GM12878 (cell line): ENCODE data around the gene NLRC3. TPM values are rescaled to one million over a fixed set of nuclear protein-coding genes. Genes with fewer than 3 reads are reported as not detected.

Experiments used
- ATAC-seq: fragments of 200-7000 bp; cut with Tn5 transposase; 3 replicates; pipeline ENCODE4 v1.9.1; 2020; ENCODE audit warnings: mild to moderate bottlenecking, moderate library complexity
- BruUV-seq: library from RNA; stranded (reverse); fragments of 400-500 nt; replicated peaks from 2 replicates; lab custom pipeline; 2021; lab: Mats Ljungman, UMichigan
- CTCF ChIA-PET: fragments of 300-600 bp; sonication (Branson Sonifier 250); formaldehyde crosslinking; extraction: SDS; loops from one replicate; lab custom pipeline; 2021; ENCODE audit warnings: inconsistent platforms; lab: Yijun Ruan, JAX
- POLR2A ChIA-PET: fragments of 350-600 bp; formaldehyde crosslinking; extraction: SDS; loops from one replicate; lab custom pipeline; 2021; ENCODE audit warnings: inconsistent platforms; lab: Charles Lee
- RAD21 ChIA-PET: fragments of 300-600 bp; sonication (Branson Sonifier 250); formaldehyde crosslinking; loops from one replicate; lab custom pipeline; 2023; ENCODE audit warnings: antibody characterized with exemption; ENCODE audit not compliant: unreplicated experiment; lab: Charles Lee
- SMC1A ChIA-PET: fragments of 300-600 bp; sonication (Branson Sonifier 250); formaldehyde crosslinking; loops from one replicate; lab custom pipeline; 2023; ENCODE audit not compliant: unreplicated experiment, uncharacterized antibody; lab: Charles Lee
- DNase-seq: peaks from one replicate; pipeline ENCODE4 v3.0.0-alpha.2; 2011; ENCODE audit warnings: low read depth, low spot score
- FAIRE-seq: peaks from 3 replicates; lab custom pipeline; 2011; peaks lifted over from hg19 to GRCh38; lab: Jason Lieb, UNC
- H2AFZ ChIP-seq: 2 replicates; pipeline ENCODE4 v1.6.0; 2011; ENCODE audit warnings: low read depth, low read length, control low read depth; ENCODE audit not compliant: control insufficient read depth
- H3K27ac ChIP-seq: 2 replicates; pipeline ENCODE4 v1.5.1; 2011; ENCODE audit warnings: control low read depth; ENCODE audit not compliant: control insufficient read depth, insufficient read depth
- H3K27me3 ChIP-seq, 2 experiments: replicated peaks in 1 of 2; 2 replicates each; pipeline versions ENCODE4 v1.6.0 to v1.6.1; 2011; ENCODE audit warnings: low read length in 1 of 2; ENCODE audit not compliant: control insufficient read depth in 2 of 2, insufficient read depth in 2 of 2
- H3K36me3 ChIP-seq, 2 experiments: 2 replicates each; pipeline ENCODE4 v1.5.1; 2011; ENCODE audit warnings: low read length in 1 of 2; ENCODE audit not compliant: control insufficient read depth in 2 of 2, insufficient read depth in 2 of 2
- H3K4me1 ChIP-seq: 2 replicates; pipeline ENCODE4 v1.6.1; 2011; ENCODE audit warnings: mild to moderate bottlenecking, low read length, moderate library complexity, mixed read lengths; ENCODE audit not compliant: control insufficient read depth, insufficient read depth
- H3K4me2 ChIP-seq: 2 replicates; pipeline ENCODE4 v1.6.0; 2011; ENCODE audit warnings: control low read depth; ENCODE audit not compliant: control insufficient read depth, insufficient read depth
- H3K4me3 ChIP-seq: fragments of 200-600 bp; sonication (generic); 2 replicates; pipeline ENCODE4 v1.5.1; 2016
- H3K79me2 ChIP-seq: 2 replicates; pipeline ENCODE4 v1.6.0; 2011; ENCODE audit warnings: low read length; ENCODE audit not compliant: control insufficient read depth, insufficient read depth
- H3K9ac ChIP-seq: 2 replicates; pipeline ENCODE4 v1.8.0; 2011; ENCODE audit warnings: low read length, control low read depth, mixed read lengths; ENCODE audit not compliant: control insufficient read depth, insufficient read depth
- H3K9me3 ChIP-seq: replicated peaks from 3 replicates; pipeline ENCODE4 v1.5.1; 2011; ENCODE audit warnings: mild to moderate bottlenecking, low read length; ENCODE audit not compliant: control insufficient read depth, insufficient read depth
- H4K20me1 ChIP-seq: 2 replicates; pipeline ENCODE4 v1.6.0; 2011; ENCODE audit not compliant: control insufficient read depth, insufficient read depth
- PML ChIP-seq: IDR thresholded peaks from 2 replicates; pipeline ENCODE4 v1.6.1; 2012; ENCODE audit warnings: low read length, inconsistent platforms
- SUZ12 ChIP-seq: fragments of 200-600 bp; sonication (generic); IDR thresholded peaks from one replicate; pipeline ENCODE4 v1.6.1; 2018; ENCODE audit warnings: antibody characterized with exemption, mild to moderate bottlenecking; ENCODE audit not compliant: unreplicated experiment
- TARDBP ChIP-seq: IDR thresholded peaks from 2 replicates; pipeline ENCODE4 v1.6.1; 2016; ENCODE audit warnings: borderline replicate concordance
- ZBTB40 ChIP-seq: fragments of 450-650 bp; IDR thresholded peaks from 2 replicates; pipeline ENCODE4 v1.6.1; 2016; ENCODE audit warnings: mild to moderate bottlenecking, moderate library complexity, borderline replicate concordance
- WGBS: methylation state at CpG from one replicate; pipeline ENCODE4 v1.1.6; 2016; ENCODE audit warnings: low lambda C conversion rate; ENCODE audit not compliant: insufficient replicate concordance, insufficient coverage; ENCODE audit errors: missing lambda C conversion rate; 5-methylcytosine and 5-hydroxymethylcytosine counted together
- in situ Hi-C: fragments of 300-500 bp; cut with MboI; formaldehyde crosslinking; loops from 9 replicates; pipeline ENCODE4 v1.14.3; 2018; ENCODE audit warnings: mixed read lengths
- intact Hi-C: fragments of 100-400 bp; cut with micrococcal nuclease; formaldehyde crosslinking; loops from one replicate; pipeline ENCODE4 v1.14.2; 2022; ENCODE audit not compliant: unreplicated experiment
- polyA plus RNA-seq, 11 experiments: library from polyadenylated mRNA; depleted of rRNA in 4 of 11; unstranded in 6 of 11; stranded (reverse) in 5 of 11; fragments of >200 nt; fragmentation: Nextera tagmentation in 4 of 11; fragmentation: Illumina TruSeq in 1 of 11; extraction: Ambion mirVana in 4 of 11; extraction: Trizol in 1 of 11; gene quantifications; 1 replicate in 1 of 11; 2 replicates in 10 of 11; pipeline versions ENCODE4 v1.2.1 to v1.2.3, GENCODE V29; 2011 to 2016; ENCODE audit warnings: inconsistent platforms in 2 of 11, missing spikeins in 2 of 11, low read depth in 1 of 11
- total RNA-seq, 4 experiments: library from RNA; depleted of rRNA in 3 of 4; stranded (reverse); fragments of >200 nt in 3 of 4; fragmentation: Illumina TruSeq in 1 of 4; extraction: Trizol in 1 of 4; gene quantifications; 2 replicates each; pipeline versions ENCODE4 v1.2.1 to v1.2.3, GENCODE V29; 2013 to 2021
- TF ChIP-seq, protein P1 (sequence below): fragments of 450-650 bp; formaldehyde crosslinking; IDR thresholded peaks from 2 replicates; pipeline ENCODE4 v1.4.0; 2022; ENCODE audit warnings: mild to moderate bottlenecking, moderate library complexity

NLRC3 gene
- total and polyA plus RNA-seq, 10 of the 15 experiments (the other 5 are each of a cell fraction or from before 2014, with no cell fraction given), result 2.2 to 17.8 (median 7.6) TPM

- H2AFZ ChIP-seq, result no peak overlapping the region
- no peak overlapping the region for H3K27ac ChIP-seq
- H3K36me3 ChIP-seq, result no peaks in the 10 kb centered on the region; a peak in 1 of 4 replicates
- no peak for TF ChIP-seq TARDBP
- TF ChIP-seq, protein P1, sequence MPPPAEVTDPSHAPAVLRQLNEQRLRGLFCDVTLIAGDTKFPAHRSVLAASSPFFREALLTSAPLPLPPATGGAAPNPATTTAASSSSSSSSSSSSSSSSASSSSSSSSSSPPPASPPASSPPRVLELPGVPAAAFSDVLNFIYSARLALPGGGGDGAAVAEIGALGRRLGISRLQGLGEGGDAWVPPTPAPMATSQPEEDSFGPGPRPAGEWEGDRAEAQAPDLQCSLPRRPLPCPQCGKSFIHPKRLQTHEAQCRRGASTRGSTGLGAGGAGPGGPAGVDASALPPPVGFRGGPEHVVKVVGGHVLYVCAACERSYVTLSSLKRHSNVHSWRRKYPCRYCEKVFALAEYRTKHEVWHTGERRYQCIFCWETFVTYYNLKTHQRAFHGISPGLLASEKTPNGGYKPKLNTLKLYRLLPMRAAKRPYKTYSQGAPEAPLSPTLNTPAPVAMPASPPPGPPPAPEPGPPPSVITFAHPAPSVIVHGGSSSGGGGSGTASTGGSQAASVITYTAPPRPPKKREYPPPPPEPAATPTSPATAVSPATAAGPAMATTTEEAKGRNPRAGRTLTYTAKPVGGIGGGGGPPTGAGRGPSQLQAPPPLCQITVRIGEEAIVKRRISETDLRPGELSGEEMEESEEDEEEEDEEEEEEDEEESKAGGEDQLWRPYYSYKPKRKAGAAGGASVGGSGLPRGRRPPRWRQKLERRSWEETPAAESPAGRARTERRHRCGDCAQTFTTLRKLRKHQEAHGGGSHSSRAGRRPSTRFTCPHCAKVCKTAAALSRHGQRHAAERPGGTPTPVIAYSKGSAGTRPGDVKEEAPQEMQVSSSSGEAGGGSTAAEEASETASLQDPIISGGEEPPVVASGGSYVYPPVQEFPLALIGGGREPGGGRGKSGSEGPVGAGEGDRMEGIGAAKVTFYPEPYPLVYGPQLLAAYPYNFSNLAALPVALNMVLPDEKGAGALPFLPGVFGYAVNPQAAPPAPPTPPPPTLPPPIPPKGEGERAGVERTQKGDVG, result no peak
- no peak for TF ChIP-seq PML
- TF ChIP-seq SUZ12, result no peak
- ChIA-PET RAD21 (no interaction called here), CTCF (no interaction called here), SMC1A (no interaction called here), POLR2A (no interaction called here)
- H4K20me1 ChIP-seq, result no peaks in the 10 kb centered on the region
- in situ Hi-C loops, result no loop called here
- no peaks in the 10 kb centered on the region for H3K27me3 ChIP-seq
- intact Hi-C loops, result no loop called here
- WGBS, result 96% methylated on average over 19 of the region's 19 CpGs
- H3K4me1 ChIP-seq, result no peaks in the 10 kb centered on the region
- H3K4me2 ChIP-seq, result no peak overlapping the region
- ATAC-seq, result no peak
- DNase-seq, result no peak
- H3K9me3 ChIP-seq, result no peaks in the 10 kb centered on the region; the same call in 2 of the 3 replicates
- H3K9ac ChIP-seq, result no peak overlapping the region
- BruUV-seq, result no TSS peak
- H3K4me3 ChIP-seq, result no peak overlapping the region
- H3K79me2 ChIP-seq, result no peaks in the 10 kb centered on the region
- no peak for FAIRE-seq
These were observed 18.4 kb upstream of the NLRC3 start for GRCh38 chr16:3595521-3596021.

- no peaks in the 10 kb centered on the region for H3K79me2 ChIP-seq
- ChIA-PET SMC1A (no interaction called here), POLR2A (interaction anchor here (1.1 kb wide), 1 partner anchor 12 kb away, joined by 3 read pairs; no protein-coding TSS in a partner anchor), RAD21 (no interaction called here), CTCF (no interaction called here)
- no peak overlapping the region for H3K4me3 ChIP-seq
- H3K27me3 ChIP-seq, result no peaks in the 10 kb centered on the region
- H4K20me1 ChIP-seq, result no peaks in the 10 kb centered on the region
- no peak overlapping the region for H3K4me2 ChIP-seq
- intact Hi-C loops, result no loop called here
- no TSS peak for BruUV-seq
- no peak for ATAC-seq
- no peaks in the 10 kb centered on the region; the same call in 2 of the 3 replicates for H3K9me3 ChIP-seq
- no peak overlapping the region for H2AFZ ChIP-seq
- no peak for FAIRE-seq
- DNase-seq, result no peak
- WGBS, result 98% methylated on average over 11 of the region's 11 CpGs
- no peak overlapping the region for H3K27ac ChIP-seq
- no peak overlapping the region for H3K9ac ChIP-seq
- in situ Hi-C loops, result no loop called here
- H3K36me3 ChIP-seq, result no peaks in the 10 kb centered on the region; a peak in 1 of 4 replicates
- no peaks in the 10 kb centered on the region for H3K4me1 ChIP-seq
- TF ChIP-seq ZBTB40, result no peak
These were observed 17.9 kb upstream of the NLRC3 start for GRCh38 chr16:3595110-3595486.
